ENCODE data around the gene CCDC177. TPM values are rescaled to one million over a fixed set of nuclear protein-coding genes. Genes with fewer than 3 reads are reported as not detected.

Gene CCDC177
- polyA plus RNA-seq, result 0.07 TPM
- long read RNA-seq, donor 1, result 0 reads
- long read RNA-seq, donor 2, result 0 reads
- long read RNA-seq, donor 3, result 0 reads
- long read RNA-seq, donor 4, result 0 reads
- long read RNA-seq, donor 5, result 0 reads
- long read RNA-seq, donor 6, result 0 reads
- long read RNA-seq, donor 7, result 0 reads
- long read RNA-seq, donor 8, result 0 reads
- long read RNA-seq, donor 9, result 0 reads
- long read RNA-seq, donor 10, result 0 reads
- long read RNA-seq, donor 11, result 0 reads

GRCh38 chr14:69574263-69574953 lies at the start of gene CCDC177:
TSS of gene CCDC177 (minus strand) at chr14:69574871. CDS start at chr14:69573622, 1,249 bp downstream.
- Histone ChIP-seq H3K4me1 (ENCODE audit: control insufficient read depth, insufficient read depth, low read length) (peaks cover 5% of the 10 kb centered on the region), H3K27me3 (ENCODE audit: control insufficient read depth, insufficient read depth, low read length) (peaks cover 75% of the 10 kb centered on the region), H3K9me3 (ENCODE audit: control insufficient read depth, low read depth, low read length) (peaks cover 20% of the 10 kb centered on the region), H3K36me3 (ENCODE audit: control insufficient read depth, insufficient read depth, low read length) (no peaks in the 10 kb centered on the region), H3K27ac (ENCODE audit: low read length) (no peak within 1 kb of the TSS), H3K4me3 (ENCODE audit: low read length) (no peak within 1 kb of the TSS)
- DNase-seq, result peak in 1 of 2 donors; percentile 39
- WGBS (ENCODE audit: insufficient coverage, low lambda C conversion rate), result no CpG with 5 or more reads among the region's 52 CpGs

DNA sequence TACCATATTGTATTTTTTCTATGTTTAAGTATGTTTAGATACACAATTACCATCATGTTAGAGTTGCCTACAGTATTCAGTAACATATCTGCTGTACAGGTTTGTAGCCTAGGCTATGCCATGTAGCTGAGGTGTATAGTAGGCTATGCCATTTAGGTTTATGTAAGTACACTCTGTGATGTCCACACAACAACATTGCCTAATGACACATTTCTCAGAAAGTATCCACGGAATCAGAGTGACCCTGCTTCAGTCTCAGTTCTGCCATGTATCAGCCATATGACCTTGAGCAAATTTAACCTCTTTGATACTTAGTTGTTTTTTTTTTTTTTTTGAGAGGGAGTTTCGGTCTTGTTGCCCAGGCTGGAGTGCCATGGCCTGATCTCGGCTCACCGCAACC lies 49.5 kb upstream of the CCDC177 start:
- Histone ChIP-seq H3K36me3 (ENCODE audit: control insufficient read depth, insufficient read depth, low read length) (no peaks in the 10 kb centered on the region), H3K9me3 (ENCODE audit: control insufficient read depth, low read depth, low read length) (no peaks in the 10 kb centered on the region), H3K4me1 (ENCODE audit: control insufficient read depth, insufficient read depth, low read length) (no peaks in the 10 kb centered on the region), H3K27ac (ENCODE audit: low read length) (no peak overlapping the region), H3K27me3 (ENCODE audit: control insufficient read depth, insufficient read depth, low read length) (no peaks in the 10 kb centered on the region), H3K4me3 (ENCODE audit: low read length) (no peak overlapping the region)
- no peak for DNase-seq
- no CpG with 5 or more reads among the region's 4 CpGs for WGBS (ENCODE audit: insufficient coverage, low lambda C conversion rate)

GRCh38 chr14:69620981-69621380 lies 46.3 kb upstream of the CCDC177 start:
- Histone ChIP-seq H3K27me3 (ENCODE audit: control insufficient read depth, insufficient read depth, low read length) (no peaks in the 10 kb centered on the region), H3K4me1 (ENCODE audit: control insufficient read depth, insufficient read depth, low read length) (peaks cover 7% of the 10 kb centered on the region), H3K9me3 (ENCODE audit: control insufficient read depth, low read depth, low read length) (no peaks in the 10 kb centered on the region), H3K4me3 (ENCODE audit: low read length) (no peak overlapping the region), H3K36me3 (ENCODE audit: control insufficient read depth, insufficient read depth, low read length) (no peaks in the 10 kb centered on the region), H3K27ac (ENCODE audit: low read length) (no peak overlapping the region)
- WGBS (ENCODE audit: insufficient coverage, low lambda C conversion rate), result no CpG with 5 or more reads among the region's 2 CpGs
- DNase-seq, result no peak

DNA sequence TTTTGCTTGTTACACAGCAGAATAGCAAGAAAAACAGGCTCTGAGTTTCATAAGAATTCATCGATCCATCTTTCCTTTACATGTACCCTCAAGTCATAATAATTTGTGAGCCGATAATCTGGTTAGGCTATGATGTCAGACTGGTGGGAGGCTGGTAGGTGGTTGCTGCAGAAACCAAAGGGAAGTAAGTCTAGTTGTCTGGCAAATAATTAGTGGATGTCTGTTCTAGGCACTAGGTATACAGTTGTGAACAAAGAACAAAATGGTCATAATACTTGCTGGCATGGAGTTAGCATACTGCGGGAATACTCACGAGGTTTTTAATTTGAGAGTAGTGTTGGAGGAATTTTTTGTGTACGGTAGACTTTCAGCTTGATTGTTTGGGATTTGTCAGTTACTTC lies 45.5 kb upstream of the CCDC177 start:
- no peak for DNase-seq
- no peaks in the 10 kb centered on the region for H3K9me3 ChIP-seq (ENCODE audit: control insufficient read depth, low read depth, low read length)
- WGBS (ENCODE audit: insufficient coverage, low lambda C conversion rate), result no CpG with 5 or more reads among the region's 5 CpGs
- no peaks in the 10 kb centered on the region for H3K36me3 ChIP-seq (ENCODE audit: control insufficient read depth, insufficient read depth, low read length)
- no peak overlapping the region for H3K27ac ChIP-seq (ENCODE audit: low read length)
- peaks cover 10% of the 10 kb centered on the region for H3K4me1 ChIP-seq (ENCODE audit: control insufficient read depth, insufficient read depth, low read length)
- no peak overlapping the region for H3K4me3 ChIP-seq (ENCODE audit: low read length)
- no peaks in the 10 kb centered on the region for H3K27me3 ChIP-seq (ENCODE audit: control insufficient read depth, insufficient read depth, low read length)

DNA sequence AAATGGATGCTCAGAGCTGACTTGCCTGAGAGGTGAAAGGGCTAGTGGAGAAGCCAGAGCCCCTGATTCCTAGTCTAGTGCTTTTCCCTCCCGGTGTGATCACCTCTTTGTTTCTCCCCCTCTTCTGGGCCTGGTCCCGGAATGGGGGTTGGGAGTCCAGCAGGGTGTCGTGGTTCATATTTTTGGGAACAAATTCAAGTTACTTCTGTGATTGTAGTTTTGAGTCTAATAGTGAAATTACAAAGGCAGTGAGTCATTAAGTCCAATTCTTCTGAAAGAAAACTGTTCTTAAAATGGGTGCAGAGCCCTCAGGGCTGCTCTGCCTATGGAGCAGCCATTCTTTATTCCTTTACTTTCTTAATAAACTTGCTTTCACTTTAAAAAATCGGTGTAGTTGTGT lies 44.3 kb upstream of the CCDC177 start:
- Histone ChIP-seq H3K36me3 (ENCODE audit: control insufficient read depth, insufficient read depth, low read length) (no peaks in the 10 kb centered on the region), H3K4me3 (ENCODE audit: low read length) (no peak overlapping the region), H3K27ac (ENCODE audit: low read length) (no peak overlapping the region), H3K4me1 (ENCODE audit: control insufficient read depth, insufficient read depth, low read length) (peaks cover 22% of the 10 kb centered on the region), H3K9me3 (ENCODE audit: control insufficient read depth, low read depth, low read length) (no peaks in the 10 kb centered on the region), H3K27me3 (ENCODE audit: control insufficient read depth, insufficient read depth, low read length) (no peaks in the 10 kb centered on the region)
- DNase-seq, result no peak
- WGBS (ENCODE audit: insufficient coverage, low lambda C conversion rate), result 83% methylated on average over 1 of the region's 4 CpGs

GRCh38 chr14:69617796-69618195 lies 43.1 kb upstream of the CCDC177 start:
- Histone ChIP-seq H3K36me3 (ENCODE audit: control insufficient read depth, insufficient read depth, low read length) (no peaks in the 10 kb centered on the region), H3K27ac (ENCODE audit: low read length) (no peak overlapping the region), H3K4me1 (ENCODE audit: control insufficient read depth, insufficient read depth, low read length) (peaks cover 33% of the 10 kb centered on the region), H3K4me3 (ENCODE audit: low read length) (no peak overlapping the region), H3K9me3 (ENCODE audit: control insufficient read depth, low read depth, low read length) (no peaks in the 10 kb centered on the region), H3K27me3 (ENCODE audit: control insufficient read depth, insufficient read depth, low read length) (no peaks in the 10 kb centered on the region)
- no CpG with 5 or more reads among the region's 1 CpG for WGBS (ENCODE audit: insufficient coverage, low lambda C conversion rate)
- no peak for DNase-seq

DNA sequence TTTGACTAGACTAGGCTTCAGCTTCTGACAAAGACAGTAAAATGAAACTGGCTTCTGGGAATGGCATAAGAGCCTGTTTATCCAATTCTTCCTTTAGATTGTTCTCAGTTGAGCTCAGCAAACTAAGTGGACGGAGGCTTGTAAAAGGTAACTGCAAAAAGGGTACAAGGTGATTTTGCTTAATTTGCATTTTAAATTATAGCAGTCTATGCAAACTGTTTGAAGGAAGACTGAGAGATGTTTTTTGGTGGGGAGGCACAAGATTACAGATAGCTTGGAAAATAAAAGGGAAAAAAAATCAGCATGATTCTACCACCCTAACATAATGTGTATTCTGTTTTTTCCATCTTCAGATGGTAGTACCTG lies 41.7 kb upstream of the CCDC177 start:
- Histone ChIP-seq H3K9me3 (ENCODE audit: control insufficient read depth, low read depth, low read length) (no peaks in the 10 kb centered on the region), H3K27ac (ENCODE audit: low read length) (peak overlapping the region; percentile 90), H3K36me3 (ENCODE audit: control insufficient read depth, insufficient read depth, low read length) (no peaks in the 10 kb centered on the region), H3K4me1 (ENCODE audit: control insufficient read depth, insufficient read depth, low read length) (peaks cover 37% of the 10 kb centered on the region), H3K27me3 (ENCODE audit: control insufficient read depth, insufficient read depth, low read length) (no peaks in the 10 kb centered on the region), H3K4me3 (ENCODE audit: low read length) (no peak overlapping the region)
- WGBS (ENCODE audit: insufficient coverage, low lambda C conversion rate), result 60% methylated on average over 1 of the region's 1 CpG
- DNase-seq, result no peak

GRCh38 chr14:69615496-69616407 lies 41.1 kb upstream of the CCDC177 start:
- 80% methylated on average over 1 of the region's 9 CpGs for WGBS (ENCODE audit: insufficient coverage, low lambda C conversion rate)
- H3K4me1 ChIP-seq (ENCODE audit: control insufficient read depth, insufficient read depth, low read length), result peaks cover 39% of the 10 kb centered on the region
- peak in 1 of 2 donors; percentile 48 for DNase-seq

DNA sequence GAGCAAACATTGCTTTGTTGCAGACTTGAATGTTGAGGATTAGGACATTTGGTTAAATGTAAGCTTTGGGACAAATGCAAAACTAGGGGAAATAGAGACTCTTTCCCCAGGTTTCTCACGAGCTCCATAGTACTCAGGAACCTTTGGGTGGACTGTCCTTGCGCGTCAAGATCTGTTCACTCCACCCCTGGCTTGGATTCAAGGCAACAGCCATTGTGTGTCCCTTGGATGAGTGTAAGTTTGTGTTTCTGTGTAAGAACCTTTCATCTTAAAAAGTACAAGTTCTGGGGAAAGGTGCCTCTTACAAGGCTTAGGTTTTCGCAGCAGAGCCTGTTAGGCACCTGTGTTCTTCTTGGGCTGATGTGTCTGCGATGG lies 40.4 kb upstream of the CCDC177 start:
- Histone ChIP-seq H3K27ac (ENCODE audit: low read length) (peak overlapping the region; percentile 90), H3K9me3 (ENCODE audit: control insufficient read depth, low read depth, low read length) (no peaks in the 10 kb centered on the region), H3K4me1 (ENCODE audit: control insufficient read depth, insufficient read depth, low read length) (peaks cover 45% of the 10 kb centered on the region), H3K36me3 (ENCODE audit: control insufficient read depth, insufficient read depth, low read length) (no peaks in the 10 kb centered on the region), H3K27me3 (ENCODE audit: control insufficient read depth, insufficient read depth, low read length) (no peaks in the 10 kb centered on the region), H3K4me3 (ENCODE audit: low read length) (no peak overlapping the region)
- DNase-seq, result no peak
- 100% methylated on average over 1 of the region's 5 CpGs for WGBS (ENCODE audit: insufficient coverage, low lambda C conversion rate)

More at GRCh38 chr14:69615496-69616407, 41.1 kb upstream of the CCDC177 start:
- H3K4me3 ChIP-seq (ENCODE audit: low read length), result no peak overlapping the region
- H3K9me3 ChIP-seq (ENCODE audit: control insufficient read depth, low read depth, low read length), result no peaks in the 10 kb centered on the region
- peak overlapping the region; percentile 90 for H3K27ac ChIP-seq (ENCODE audit: low read length)
- no peaks in the 10 kb centered on the region for H3K27me3 ChIP-seq (ENCODE audit: control insufficient read depth, insufficient read depth, low read length)
- H3K36me3 ChIP-seq (ENCODE audit: control insufficient read depth, insufficient read depth, low read length), result no peaks in the 10 kb centered on the region

- H3K27me3 ChIP-seq (ENCODE audit: control insufficient read depth, insufficient read depth, low read length), result no peaks in the 10 kb centered on the region
- H3K27ac ChIP-seq (ENCODE audit: low read length), result peak overlapping the region; percentile 90
- H3K9me3 ChIP-seq (ENCODE audit: control insufficient read depth, low read depth, low read length), result no peaks in the 10 kb centered on the region
- peaks cover 48% of the 10 kb centered on the region for H3K4me1 ChIP-seq (ENCODE audit: control insufficient read depth, insufficient read depth, low read length)
- no peak overlapping the region for H3K4me3 ChIP-seq (ENCODE audit: low read length)
- DNase-seq, result peak in 1 of 2 donors; percentile 53
- no peaks in the 10 kb centered on the region for H3K36me3 ChIP-seq (ENCODE audit: control insufficient read depth, insufficient read depth, low read length)
- no CpG with 5 or more reads among the region's 2 CpGs for WGBS (ENCODE audit: insufficient coverage, low lambda C conversion rate)
Measured at GRCh38 chr14:69614592-69614991, 39.9 kb upstream of the CCDC177 start.

All from large intestine (tissue), 12 donors.